Bronchial epithelial cell (primary cell): ENCODE measurements around the gene PRDM12. TPM values are rescaled to one million over a fixed set of nuclear protein-coding genes. Genes with fewer than 3 reads are reported as not detected.

Source experiments
- DNase-seq: peaks from one replicate; pipeline ENCODE4 v3.0.0-alpha.2; 2010; ENCODE audit warnings: low read depth
- FAIRE-seq: peaks from 2 replicates; lab custom pipeline; 2011; peaks lifted over from hg19 to GRCh38; lab: Jason Lieb, UNC
- H3K27me3 ChIP-seq: 2 replicates; pipeline ENCODE4 v1.5.1; 2011; ENCODE audit warnings: low read length; ENCODE audit not compliant: control insufficient read depth, insufficient read depth
- H3K36me3 ChIP-seq: 2 replicates; pipeline ENCODE4 v1.5.1; 2011; ENCODE audit warnings: low read length; ENCODE audit not compliant: control insufficient read depth, insufficient read depth
- H3K4me3 ChIP-seq: 2 replicates; pipeline ENCODE4 v1.5.1; 2011; ENCODE audit warnings: mild to moderate bottlenecking, low read depth, low read length, control low read depth
- CTCF ChIP-seq: IDR thresholded peaks from 2 replicates; pipeline ENCODE4 v1.5.1; 2011; ENCODE audit warnings: mild to moderate bottlenecking, moderate library complexity, low read length, control low read depth, inconsistent platforms; ENCODE audit not compliant: insufficient read depth, severe bottlenecking
- total RNA-seq: library from RNA; depleted of rRNA; stranded (reverse); fragments of >200 nt; gene quantifications from 2 replicates; pipeline ENCODE4 v1.2.1, GENCODE V29; 2014

Gene PRDM12
- total RNA-seq, 1 donor from 2014 or later: not detected

GRCh38 chr9:130675396-130675795, 11.0 kb downstream of the PRDM12 start:
- TF ChIP-seq CTCF: no peak
- Histone ChIP-seq H3K4me3 (no peak overlapping the region), H3K36me3 (no peaks in the 10 kb centered on the region), H3K27me3 (no peaks in the 10 kb centered on the region)
- FAIRE-seq (no peak), DNase-seq (no peak)

- DNase-seq (no peak), FAIRE-seq (no peak)
- TF ChIP-seq CTCF: no peak
- Histone ChIP-seq H3K27me3 (peaks cover 2% of the 10 kb centered on the region), H3K36me3 (no peaks in the 10 kb centered on the region), H3K4me3 (no peak overlapping the region)
These were observed 12.9 kb downstream of the PRDM12 start for GRCh38 chr9:130677252-130677651.

- FAIRE-seq (no peak), DNase-seq (peak; percentile 74)
- TF ChIP-seq CTCF: no peak
- H3K27me3 ChIP-seq: peaks cover 2% of the 10 kb centered on the region
- no peaks in the 10 kb centered on the region for H3K36me3 ChIP-seq
- H3K4me3 ChIP-seq: peak overlapping the region; percentile 53
These were observed 16.7 kb downstream of the PRDM12 start for GRCh38 chr9:130680836-130681768.

- FAIRE-seq: no peak
These were observed 17.5 kb downstream of the PRDM12 start for GRCh38 chr9:130681769-130682420.

GRCh38 chr9:130682421-130683121, 18.2 kb downstream of the PRDM12 start:
- peak; percentile 69 for TF ChIP-seq CTCF
- Histone ChIP-seq H3K4me3 (peak overlapping the region; percentile 53), H3K27me3 (peaks cover 2% of the 10 kb centered on the region), H3K36me3 (no peaks in the 10 kb centered on the region)
- FAIRE-seq (no peak), DNase-seq (peak; percentile 57)

More at GRCh38 chr9:130681769-130682420, 17.5 kb downstream of the PRDM12 start:
- TF ChIP-seq CTCF: no peak
- Histone ChIP-seq H3K27me3 (peaks cover 2% of the 10 kb centered on the region), H3K36me3 (no peaks in the 10 kb centered on the region), H3K4me3 (peak overlapping the region; percentile 53)
- DNase-seq: no peak
